HG03060 (cell line): ENCODE results near the gene TAB2.

Experiments
- ATAC-seq: cut with Tn5 transposase; IDR thresholded peaks from one replicate; pipeline ENCODE4 v1.9.1; 2021; ENCODE audit warnings: low read depth, moderate number of reproducible peaks; ENCODE audit not compliant: unreplicated experiment

The TAB2 gene

GRCh38 chr6:149317644-149318571 lies at the start of gene TAB2:
Gene TAB2, plus strand, starts transcription at chr6:149317712. Its CDS starts 52,286 bp downstream, at chr6:149369998.
- ATAC-seq, result no peak

GRCh38 chr6:149268146-149268545 lies 49.4 kb upstream of the TAB2 start:
- ATAC-seq, result no peak

GRCh38 chr6:149268768-149269167 lies 48.7 kb upstream of the TAB2 start:
- ATAC-seq, result no peak

GRCh38 chr6:149270616-149271015 lies 46.9 kb upstream of the TAB2 start:
- ATAC-seq, result no peak

- no peak for ATAC-seq
Observed at GRCh38 chr6:149271348-149272340, 45.9 kb upstream of the TAB2 start.

- no peak for ATAC-seq
Observed at GRCh38 chr6:149273318-149273717, 44.2 kb upstream of the TAB2 start.

- no peak for ATAC-seq
Observed at GRCh38 chr6:149275621-149276020, 41.9 kb upstream of the TAB2 start.

- ATAC-seq, result no peak
Observed at GRCh38 chr6:149277621-149278020, 39.9 kb upstream of the TAB2 start.

- ATAC-seq, result no peak
Observed at GRCh38 chr6:149278997-149279396, 38.5 kb upstream of the TAB2 start.

GRCh38 chr6:149284904-149285303 lies 32.6 kb upstream of the TAB2 start:
- no peak for ATAC-seq

- no peak for ATAC-seq
Observed at GRCh38 chr6:149285626-149286025, 31.9 kb upstream of the TAB2 start.

GRCh38 chr6:149286905-149287304 lies 30.6 kb upstream of the TAB2 start:
- no peak for ATAC-seq

- ATAC-seq, result no peak
Observed at GRCh38 chr6:149289192-149289781, 28.2 kb upstream of the TAB2 start.

GRCh38 chr6:149289966-149290365 lies 27.5 kb upstream of the TAB2 start:
- ATAC-seq, result no peak

- ATAC-seq, result no peak
Observed at GRCh38 chr6:149293244-149293643, 24.3 kb upstream of the TAB2 start.

- ATAC-seq, result no peak
Observed at GRCh38 chr6:149300563-149300962, 16.9 kb upstream of the TAB2 start.

- ATAC-seq, result no peak
Observed at GRCh38 chr6:149302723-149303122, 14.8 kb upstream of the TAB2 start.

- no peak for ATAC-seq
Observed at GRCh38 chr6:149303468-149303867, 14.0 kb upstream of the TAB2 start.

GRCh38 chr6:149305372-149305771 lies 12.1 kb upstream of the TAB2 start:
- ATAC-seq, result no peak

- no peak for ATAC-seq
Observed at GRCh38 chr6:149306967-149307366, 10.5 kb upstream of the TAB2 start.

- no peak for ATAC-seq
Observed at GRCh38 chr6:149311293-149311692, 6.2 kb upstream of the TAB2 start.
